Activated CD4-positive, CD25-positive, alpha-beta regulatory T cell (primary cell): ENCODE measurements around the gene ZDHHC16.
"Not testable (repeated sequence)": the region's sequence is repeated elsewhere in the genome, so short reads cannot be mapped to it uniquely, and the experiment has no call there.

Experiments used
- DNase-seq, 4 experiments: peaks; one replicate each; lab custom pipeline; 2025; lab: John Stamatoyannopoulos, UW

ZDHHC16 gene

GRCh38 chr10:97445722-97446639 lies at the start of gene ZDHHC16, which contains the start of gene EXOSC1:
Gene ZDHHC16 (plus strand): TSS chr10:97446175. CDS start chr10:97451676, 5,501 bp downstream.
Gene EXOSC1 (minus strand): TSS chr10:97446006. CDS start chr10:97445985, 21 bp downstream.
- peak; percentile 72 to 83 (median 75) for DNase-seq

GRCh38 chr10:97399843-97400545 lies 46.0 kb upstream of the ZDHHC16 start:
- no peak for DNase-seq

- peak; percentile 53 to 63 (median 54) for DNase-seq
Measured at GRCh38 chr10:97400665-97401454, 45.1 kb upstream of the ZDHHC16 start, which contains the start of gene RRP12. Gene RRP12 (minus strand): TSS chr10:97401340. CDS start chr10:97401231, 109 bp downstream.

- no peak for DNase-seq
Measured at GRCh38 chr10:97401455-97401919, 44.5 kb upstream of the ZDHHC16 start.

- no peak for DNase-seq
Measured at GRCh38 chr10:97404044-97404443, 41.9 kb upstream of the ZDHHC16 start.

GRCh38 chr10:97406064-97406463 lies 39.9 kb upstream of the ZDHHC16 start:
- no peak for DNase-seq

GRCh38 chr10:97406483-97406882 lies 39.5 kb upstream of the ZDHHC16 start:
- DNase-seq = not testable (repeated sequence)

GRCh38 chr10:97407211-97407951 lies 38.6 kb upstream of the ZDHHC16 start:
- peak; percentile 22 to 43 (median 23) for DNase-seq

- DNase-seq = no peak
Measured at GRCh38 chr10:97407952-97408248, 38.1 kb upstream of the ZDHHC16 start.

- DNase-seq = no peak
Measured at GRCh38 chr10:97408496-97408992, 37.4 kb upstream of the ZDHHC16 start.

- DNase-seq = no peak
Measured at GRCh38 chr10:97411406-97411805, 34.6 kb upstream of the ZDHHC16 start.

- peak in 1 of 4 experiments; percentile 15 for DNase-seq
Measured at GRCh38 chr10:97412891-97413304, 33.1 kb upstream of the ZDHHC16 start.

- DNase-seq = no peak
Measured at GRCh38 chr10:97416565-97416964, 29.4 kb upstream of the ZDHHC16 start.

- not testable (repeated sequence) for DNase-seq
Measured at GRCh38 chr10:97423757-97424098, 22.2 kb upstream of the ZDHHC16 start.

GRCh38 chr10:97425964-97426775 lies 19.8 kb upstream of the ZDHHC16 start, which contains the start of gene PGAM1:
Gene PGAM1 (plus strand): TSS chr10:97426191. CDS start chr10:97426308, 117 bp downstream.
- DNase-seq = peak; percentile 87 to 92 (median 88)

- no peak for DNase-seq
Measured at GRCh38 chr10:97426776-97427570, 19.0 kb upstream of the ZDHHC16 start.

- no peak for DNase-seq
Measured at GRCh38 chr10:97427571-97428179, 18.3 kb upstream of the ZDHHC16 start.

GRCh38 chr10:97428572-97428981 lies 17.4 kb upstream of the ZDHHC16 start:
- DNase-seq = no peak

GRCh38 chr10:97434055-97434454 lies 11.9 kb upstream of the ZDHHC16 start:
- no peak for DNase-seq
